ENCODE data around the gene EIF2S3. TPM values are rescaled to one million over a fixed set of nuclear protein-coding genes. Genes with fewer than 3 reads are reported as not detected.

EIF2S3 gene
- polyA plus RNA-seq, 1 experiment, result 139 TPM

- H3K9me3 ChIP-seq (ENCODE audit: control insufficient read depth, insufficient read depth, low read length), result no peaks in the 10 kb centered on the region
- POLR2A ChIA-PET, result no interaction called here
- no peak overlapping the region for H3K27ac ChIP-seq (ENCODE audit: low read depth, low read length)
- H3K4me3 ChIP-seq (ENCODE audit: low read depth, low read length), result no peak overlapping the region
- CTCF ChIA-PET, result interaction anchor here (0.7 kb wide), 1 partner anchor 794 kb away, joined by 3 read pairs; no protein-coding TSS in a partner anchor
- no peaks in the 10 kb centered on the region for H3K27me3 ChIP-seq (ENCODE audit: control insufficient read depth, insufficient read depth, low read length)
- no peak for TF ChIP-seq CTCF (IDR thresholded peaks at IDR 0.05; ENCODE audit: low read depth, low read length)
- DNase-seq (ENCODE audit: low read depth, low spot score), result no peak
Observed at GRCh38 chrX:24110069-24110468, 55.3 kb downstream of the EIF2S3 start.

DNA sequence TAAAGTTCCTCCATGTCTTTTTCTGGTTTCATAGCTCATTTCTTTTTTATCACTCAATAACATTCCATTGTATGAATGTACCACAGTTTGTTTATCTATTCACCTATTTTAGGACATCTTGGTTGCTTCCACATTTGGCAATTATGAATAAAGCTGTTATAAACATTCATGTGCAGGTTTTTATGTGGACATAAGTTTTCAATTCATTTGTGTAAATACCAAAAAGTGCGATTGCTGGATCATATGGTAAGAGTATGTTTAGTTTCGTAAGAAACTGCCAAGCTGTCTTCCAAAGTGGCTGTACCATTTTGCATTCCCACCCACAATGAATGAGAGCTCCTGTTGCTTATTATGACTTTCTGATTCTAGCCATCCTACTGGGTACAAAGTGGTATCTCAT is 58.4 kb downstream of the EIF2S3 start:
- Histone ChIP-seq H3K27ac (ENCODE audit: low read depth, low read length) (no peak overlapping the region), H3K9me3 (ENCODE audit: control insufficient read depth, insufficient read depth, low read length) (no peaks in the 10 kb centered on the region), H3K27me3 (ENCODE audit: control insufficient read depth, insufficient read depth, low read length) (no peaks in the 10 kb centered on the region), H3K4me3 (ENCODE audit: low read depth, low read length) (no peak overlapping the region)
- no peak for TF ChIP-seq CTCF (IDR thresholded peaks at IDR 0.05; ENCODE audit: low read depth, low read length)
- CTCF ChIA-PET, result no interaction called here
- peak; percentile 49 for DNase-seq (ENCODE audit: low read depth, low spot score)
- POLR2A ChIA-PET, result no interaction called here

DNA sequence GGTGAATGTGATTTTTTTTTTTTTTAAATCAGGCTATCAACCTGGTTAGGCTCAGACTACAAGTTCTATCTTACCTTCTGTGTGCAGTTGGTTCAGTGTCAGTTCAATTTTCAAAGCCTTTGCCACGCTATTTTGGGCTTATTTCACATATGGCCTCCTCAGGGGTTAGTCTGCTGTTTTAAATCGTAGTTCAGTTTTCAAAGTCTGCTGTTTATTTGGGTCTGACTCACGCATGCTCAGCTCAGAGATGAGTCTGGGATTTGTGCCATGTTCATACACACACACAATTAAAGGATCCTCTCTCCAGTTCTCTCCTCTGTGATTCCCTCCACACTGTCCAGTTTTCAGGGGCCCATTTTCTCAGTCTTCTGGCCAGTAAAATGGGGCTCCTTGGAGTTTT is 62.5 kb downstream of the EIF2S3 start:
- H3K27ac ChIP-seq (ENCODE audit: low read depth, low read length), result no peak overlapping the region
- no peak overlapping the region for H3K4me3 ChIP-seq (ENCODE audit: low read depth, low read length)
- ChIA-PET POLR2A (no interaction called here), CTCF (no interaction called here)
- H3K27me3 ChIP-seq (ENCODE audit: control insufficient read depth, insufficient read depth, low read length), result no peaks in the 10 kb centered on the region
- no peak for TF ChIP-seq CTCF (IDR thresholded peaks at IDR 0.05; ENCODE audit: low read depth, low read length)
- peak; percentile 42 for DNase-seq (ENCODE audit: low read depth, low spot score)
- no peaks in the 10 kb centered on the region for H3K9me3 ChIP-seq (ENCODE audit: control insufficient read depth, insufficient read depth, low read length)

GRCh38 chrX:24124244-24124799 is 69.6 kb downstream of the EIF2S3 start:
- ChIA-PET CTCF (no interaction called here), POLR2A (no interaction called here)
- H3K27me3 ChIP-seq (ENCODE audit: control insufficient read depth, insufficient read depth, low read length), result no peaks in the 10 kb centered on the region
- no peak for TF ChIP-seq CTCF (IDR thresholded peaks at IDR 0.05; ENCODE audit: low read depth, low read length)
- H3K4me3 ChIP-seq (ENCODE audit: low read depth, low read length), result no peak overlapping the region
- H3K9me3 ChIP-seq (ENCODE audit: control insufficient read depth, insufficient read depth, low read length), result no peaks in the 10 kb centered on the region
- H3K27ac ChIP-seq (ENCODE audit: low read depth, low read length), result no peak overlapping the region
- DNase-seq (ENCODE audit: low read depth, low spot score), result no peak

- no peak overlapping the region for H3K27ac ChIP-seq (ENCODE audit: low read depth, low read length)
- H3K27me3 ChIP-seq (ENCODE audit: control insufficient read depth, insufficient read depth, low read length), result no peaks in the 10 kb centered on the region
- no peak for DNase-seq (ENCODE audit: low read depth, low spot score)
- H3K9me3 ChIP-seq (ENCODE audit: control insufficient read depth, insufficient read depth, low read length), result no peaks in the 10 kb centered on the region
- ChIA-PET CTCF (no interaction called here), POLR2A (no interaction called here)
- H3K4me3 ChIP-seq (ENCODE audit: low read depth, low read length), result no peak overlapping the region
- no peak for TF ChIP-seq CTCF (IDR thresholded peaks at IDR 0.05; ENCODE audit: low read depth, low read length)
Observed at GRCh38 chrX:24125028-24125612, 70.4 kb downstream of the EIF2S3 start.

Other genes with a start within 250 kb of the EIF2S3 start
- 14.8 and 16.3 TPM in 2 replicates for gene APOO, start 147.0 kb upstream of the EIF2S3 start, polyA plus RNA-seq (2011; rRNA removed)
- gene CXorf58, start 146.9 kb upstream of the EIF2S3 start, polyA plus RNA-seq (2011; rRNA removed), result not detected in 2 replicates
- 4.0 and 6.2 TPM in 2 replicates for gene KLHL15, start 27.8 kb upstream of the EIF2S3 start, polyA plus RNA-seq (2011; rRNA removed)
- gene ZFX, start 94.8 kb downstream of the EIF2S3 start, polyA plus RNA-seq (2011; rRNA removed), result 16.2 and 23.1 TPM in 2 replicates

Data from AG04450 (cell line).